K562 (cell line): ENCODE data around the gene FAM174C. TPM values are rescaled to one million over a fixed set of nuclear protein-coding genes. Genes with fewer than 3 reads are reported as not detected.
A peak's percentile ranks its signal among the peaks of the same experiment; 100 is the strongest.

Experiments
- CBX1 ChIP-seq: sonication (generic); IDR thresholded peaks from 2 replicates; pipeline ENCODE4 v1.6.1; 2016; ENCODE audit warnings: antibody characterized with exemption, low read depth, mild to moderate bottlenecking
- CREM ChIP-seq: IDR thresholded peaks from 2 replicates; pipeline ENCODE4 v1.6.1; 2014; ENCODE audit warnings: antibody characterized with exemption, low read depth
- GABPA ChIP-seq: fragments of 200-800 bp; sonication (Bioruptor generic); conservative IDR thresholded peaks from 2 replicates; pipeline ENCODE4 v1.6.1; 2016; ENCODE audit warnings: low read depth, missing genetic modification characterization, missing compliant biosample characterization
- HMG20A ChIP-seq: fragments of 450-650 bp; formaldehyde crosslinking; conservative IDR thresholded peaks from 2 replicates; pipeline ENCODE4 v1.4.0; 2020; ENCODE audit warnings: mild to moderate bottlenecking, mixed read lengths
- MYC ChIP-seq, 2 experiments: fragments of 250-450 bp in 1 of 2; sonication (Bioruptor Pico) in 1 of 2; IDR thresholded peaks; 2 replicates each; pipeline versions ENCODE4 v1.5.1 to v1.6.1; 2012 to 2021; ENCODE audit warnings: low read depth in 2 of 2, borderline replicate concordance in 1 of 2, improper control_type of control experiment in 1 of 2, low read length in 1 of 2, mild to moderate bottlenecking in 1 of 2, moderate library complexity in 1 of 2
- PKNOX1 ChIP-seq: fragments of 450-650 bp; IDR thresholded peaks from 2 replicates; pipeline ENCODE4 v1.6.1; 2016
- PML ChIP-seq: IDR thresholded peaks from 2 replicates; pipeline ENCODE4 v1.6.1; 2012; ENCODE audit warnings: low read length, inconsistent platforms
- POLR2AphosphoS5 ChIP-seq: IDR thresholded peaks from 2 replicates; pipeline ENCODE4 v1.6.1; 2011; ENCODE audit warnings: mild to moderate bottlenecking, low read depth, low read length, moderate library complexity; ENCODE audit not compliant: control insufficient read depth, insufficient read depth
- RNF2 ChIP-seq: sonication (generic); IDR thresholded peaks from 2 replicates; pipeline ENCODE4 v1.6.1; 2016
- SRF ChIP-seq, 2 experiments: fragments of 250-450, 450-650 bp in 1 of 2; sonication (Bioruptor Pico) in 1 of 2; sonication (generic) in 1 of 2; formaldehyde crosslinking; IDR thresholded peaks; 2 replicates each; pipeline versions ENCODE4 v1.5.0 to v1.5.1; 2020 to 2022; ENCODE audit warnings: mild to moderate bottlenecking in 1 of 2, missing genetic modification reagents in 1 of 2
- STAG1 ChIP-seq: sonication (generic); formaldehyde crosslinking; IDR thresholded peaks from 2 replicates; pipeline ENCODE4 v1.5.0; 2020; ENCODE audit warnings: missing genetic modification reagents, borderline replicate concordance
- USF1 ChIP-seq: sonication (generic); formaldehyde crosslinking; IDR thresholded peaks from 2 replicates; pipeline ENCODE4 v1.9.0; 2022; ENCODE audit warnings: mild to moderate bottlenecking, missing genetic modification reagents
- VEZF1 ChIP-seq: fragments of 200-800 bp; sonication (Bioruptor generic); IDR thresholded peaks from 2 replicates; pipeline ENCODE4 v1.6.1; 2017; ENCODE audit warnings: missing genetic modification characterization, missing compliant biosample characterization
- ZNF551 ChIP-seq: fragments of 250-450 bp; sonication (Bioruptor Pico); IDR thresholded peaks from 2 replicates; pipeline ENCODE4 v1.5.0; 2021; ENCODE audit warnings: mild to moderate bottlenecking, moderate library complexity
- ZNF699 ChIP-seq: fragments of 250-450 bp; sonication (Bioruptor Pico); IDR thresholded peaks from 2 replicates; pipeline ENCODE4 v1.8.0; 2021; ENCODE audit warnings: mild to moderate bottlenecking, moderate library complexity; ENCODE audit not compliant: insufficient replicate concordance
- polyA plus RNA-seq, 8 experiments: library from polyadenylated mRNA; depleted of rRNA in 4 of 8; stranded (reverse) in 5 of 8; unstranded in 3 of 8; fragments of >200 nt; fragmentation: Nextera tagmentation in 2 of 8; fragmentation: Illumina TruSeq in 1 of 8; extraction: Ambion mirVana in 2 of 8; extraction: Trizol in 1 of 8; gene quantifications; 2 replicates each; pipeline versions ENCODE4 v1.2.1 to v1.2.3, GENCODE V29; 2011 to 2014; ENCODE audit warnings: inconsistent platforms in 1 of 8, missing spikeins in 1 of 8
- total RNA-seq, 7 experiments: library from RNA; depleted of rRNA in 6 of 7; stranded (reverse); fragments of >200 nt in 6 of 7; fragmentation: Illumina TruSeq in 2 of 7; extraction: Trizol in 2 of 7; gene quantifications; 2 replicates each; pipeline versions ENCODE4 v1.2.1 to v1.2.3, GENCODE V29; 2011 to 2021; ENCODE audit warnings: low replicate concordance in 1 of 7
- TF ChIP-seq, protein P1 (sequence below): sonication (generic); formaldehyde crosslinking; IDR thresholded peaks from 2 replicates; pipeline ENCODE4 v1.8.1; 2023; ENCODE audit warnings: mild to moderate bottlenecking, missing genetic modification reagents

Gene FAM174C
- total and polyA plus RNA-seq, 9 of the 15 experiments (the other 6 are each of a cell fraction or from before 2014, with no cell fraction given), result 0.66 to 89.6 (median 20.3) TPM

- TF ChIP-seq PKNOX1 (no peak), CBX1 (peak; percentile 91; the same call in 1 of the 2 replicates), PML (peak; percentile 91), USF1 (CRISPR knock-in tag) (peak; percentile 65), GABPA (tag) (no peak), ZNF699 (CRISPR knock-in tag) (no peak), SRF (CRISPR knock-in tag; IDR thresholded peaks at IDR 0.05) (peak in 1 of 2 experiments; percentile 63; a peak in 2 of 4 replicates), ZNF551 (no peak), POLR2AphosphoS5 (peak; percentile 98), VEZF1 (CRISPR knock-in tag) (peak; percentile 100), CREM (peak; percentile 53), MYC (IDR thresholded peaks at IDR 0.05; ENCODE audit: low read depth, low read length) (no peak), MYC (CRISPR knock-in tag; IDR thresholded peaks at IDR 0.05; ENCODE audit: borderline replicate concordance, low read depth) (no peak), HMG20A (no peak), RNF2 (no peak), STAG1 (CRISPR knock-in tag) (no peak)
- TF ChIP-seq, protein P1, sequence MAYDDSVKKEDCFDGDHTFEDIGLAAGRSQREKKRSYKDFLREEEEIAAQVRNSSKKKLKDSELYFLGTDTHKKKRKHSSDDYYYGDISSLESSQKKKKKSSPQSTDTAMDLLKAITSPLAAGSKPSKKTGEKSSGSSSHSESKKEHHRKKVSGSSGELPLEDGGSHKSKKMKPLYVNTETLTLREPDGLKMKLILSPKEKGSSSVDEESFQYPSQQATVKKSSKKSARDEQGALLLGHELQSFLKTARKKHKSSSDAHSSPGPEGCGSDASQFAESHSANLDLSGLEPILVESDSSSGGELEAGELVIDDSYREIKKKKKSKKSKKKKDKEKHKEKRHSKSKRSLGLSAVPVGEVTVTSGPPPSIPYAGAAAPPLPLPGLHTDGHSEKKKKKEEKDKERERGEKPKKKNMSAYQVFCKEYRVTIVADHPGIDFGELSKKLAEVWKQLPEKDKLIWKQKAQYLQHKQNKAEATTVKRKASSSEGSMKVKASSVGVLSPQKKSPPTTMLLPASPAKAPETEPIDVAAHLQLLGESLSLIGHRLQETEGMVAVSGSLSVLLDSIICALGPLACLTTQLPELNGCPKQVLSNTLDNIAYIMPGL (CRISPR knock-in tag), result 0 out of 2 replicates have a peak, but pooled peaks have one; percentile 38
Measured at GRCh38 chr19:1269065-1269477, 6.3 kb upstream of the FAM174C start, which contains the start of gene CIRBP (continued).
